Activated T-helper 9 cell treated with anti-CD3 and anti-CD28 coated beads, Interleukin-2, amount 50 U/mL, for 16 hours (primary cell): Measurements from ENCODE around the gene LUZP2.
"Not testable (repeated sequence)": the region's sequence is repeated elsewhere in the genome, so short reads cannot be mapped to it uniquely, and the experiment has no call there.

Experiments
- DNase-seq: peaks from one replicate; pipeline ENCODE4 v3.0.0-alpha.2; 2020; ENCODE audit warnings: low read depth

The LUZP2 gene

DNA sequence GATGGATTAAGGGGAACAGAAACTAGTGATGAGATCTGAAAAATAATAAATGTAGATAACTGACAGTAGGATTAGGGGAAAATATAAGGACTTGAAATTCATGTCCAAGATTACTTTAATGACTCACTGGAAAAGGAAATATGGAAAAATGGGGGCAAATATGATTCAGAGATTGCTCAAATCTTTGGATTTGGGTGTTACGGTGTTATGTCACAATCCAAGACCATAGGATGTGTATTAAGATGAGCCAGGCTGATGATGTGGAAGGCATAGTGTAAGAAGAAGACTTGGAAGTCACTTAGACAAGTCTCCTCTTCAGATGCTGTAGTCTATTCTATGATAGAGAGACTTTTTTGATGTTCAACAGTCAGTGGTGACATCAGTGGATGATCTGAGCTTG, 323.7 kb downstream of the LUZP2 start:
- no peak for DNase-seq

DNA sequence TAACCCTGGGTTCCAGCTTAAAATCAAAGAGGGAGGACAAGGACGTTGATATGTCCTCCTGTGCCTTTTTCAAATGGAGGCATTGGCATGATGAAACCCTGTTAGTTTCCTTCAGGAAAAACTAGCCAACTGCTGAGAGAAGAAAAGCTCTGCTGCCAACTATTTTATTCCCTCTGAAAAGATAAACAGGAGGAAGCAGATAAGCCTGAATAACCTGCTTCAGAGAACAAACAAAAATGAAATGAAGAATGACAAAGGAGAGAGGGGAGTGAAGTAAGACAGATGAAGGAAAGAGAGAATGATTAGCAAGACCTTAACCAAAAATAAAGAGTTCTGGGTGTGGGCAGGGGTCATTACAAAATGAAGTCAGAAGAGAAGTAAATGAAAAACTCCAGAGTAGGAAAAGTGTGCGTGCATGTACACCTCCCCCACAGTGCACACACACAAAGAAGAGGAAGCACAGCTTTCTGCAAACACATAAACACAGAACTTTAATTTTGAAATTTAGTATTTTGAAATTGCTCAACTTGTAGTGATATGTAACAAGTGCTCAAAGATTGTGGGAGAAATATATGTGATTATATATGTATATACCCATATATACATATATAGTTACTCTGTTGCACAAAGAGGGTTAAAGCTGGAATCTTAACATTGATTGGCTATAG, 332.2 kb downstream of the LUZP2 start:
- DNase-seq: no peak

DNA sequence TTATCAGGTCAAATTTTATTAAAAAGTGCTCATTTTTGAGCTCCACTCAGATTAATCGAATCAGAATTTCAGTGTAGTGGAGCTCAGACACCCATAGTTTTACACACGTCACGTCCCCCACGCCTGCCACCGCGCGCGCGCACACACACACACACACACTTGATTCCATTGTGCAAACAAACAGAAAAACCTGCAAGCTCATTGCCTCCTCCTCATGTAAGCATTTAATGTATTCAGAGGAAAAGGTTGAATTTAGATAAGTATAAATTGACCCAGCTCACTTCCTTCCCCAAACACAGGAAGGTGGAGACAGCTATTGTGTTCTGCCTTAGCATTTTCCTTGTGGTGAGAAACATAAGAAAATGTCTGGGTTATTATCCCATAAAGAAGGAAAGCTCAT, 336.7 kb downstream of the LUZP2 start:
- no peak for DNase-seq

DNA sequence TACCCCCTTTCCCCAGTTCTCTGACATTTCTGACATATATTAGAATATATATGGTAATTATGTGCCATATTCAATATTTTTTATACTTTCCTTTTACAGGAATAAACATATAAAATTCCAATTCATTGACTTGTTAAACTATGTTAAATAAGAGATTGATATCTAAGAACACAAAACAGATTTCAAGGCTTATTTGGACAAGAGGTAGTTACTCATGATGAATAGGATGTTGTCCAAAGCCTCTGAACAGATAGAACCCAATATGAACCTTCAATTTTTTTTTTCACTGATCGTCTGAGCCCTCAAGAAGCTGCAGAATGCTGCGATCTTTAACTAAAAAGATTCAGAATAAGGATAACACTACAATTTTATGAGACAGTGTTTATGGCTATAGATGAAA, 340.3 kb downstream of the LUZP2 start:
- no peak for DNase-seq

DNA sequence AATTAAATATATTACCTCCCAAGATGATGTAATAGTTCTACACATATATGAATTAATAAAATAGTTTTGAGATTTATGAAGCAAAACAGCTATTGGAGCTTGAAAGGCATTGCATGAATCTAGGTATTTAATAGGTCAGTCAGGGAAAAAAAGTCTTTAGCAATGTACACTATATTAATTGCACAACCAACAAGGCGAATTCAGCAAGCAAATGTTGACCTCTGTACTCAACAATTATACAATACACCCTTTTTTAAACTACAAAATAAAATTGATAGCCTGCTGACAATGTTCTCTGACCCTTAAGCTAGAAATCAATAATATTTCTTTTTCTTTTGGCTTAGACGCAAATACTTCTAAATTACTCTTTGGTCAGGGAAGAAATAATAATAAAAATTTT, 345.5 kb downstream of the LUZP2 start:
- no peak for DNase-seq

DNA sequence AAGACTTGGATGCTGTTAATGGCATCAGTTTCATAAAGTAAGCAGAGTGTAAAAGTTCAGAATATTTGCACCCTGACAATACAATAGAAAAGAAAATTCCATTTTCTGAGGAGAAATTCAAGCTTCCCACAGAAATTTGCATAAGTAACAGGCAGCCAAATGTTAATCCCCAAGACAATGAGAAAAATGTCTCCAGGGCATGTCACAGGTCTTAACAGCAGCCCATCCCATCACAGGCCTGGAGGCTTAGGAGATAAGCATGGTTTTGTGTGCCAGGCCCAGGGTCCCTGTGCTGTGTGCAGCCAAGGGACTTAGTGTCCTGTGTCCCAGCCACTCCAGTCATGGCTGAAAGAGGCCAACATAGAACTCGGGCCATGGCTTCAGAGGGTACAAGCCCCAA, 347.6 kb downstream of the LUZP2 start:
- no peak for DNase-seq

DNA sequence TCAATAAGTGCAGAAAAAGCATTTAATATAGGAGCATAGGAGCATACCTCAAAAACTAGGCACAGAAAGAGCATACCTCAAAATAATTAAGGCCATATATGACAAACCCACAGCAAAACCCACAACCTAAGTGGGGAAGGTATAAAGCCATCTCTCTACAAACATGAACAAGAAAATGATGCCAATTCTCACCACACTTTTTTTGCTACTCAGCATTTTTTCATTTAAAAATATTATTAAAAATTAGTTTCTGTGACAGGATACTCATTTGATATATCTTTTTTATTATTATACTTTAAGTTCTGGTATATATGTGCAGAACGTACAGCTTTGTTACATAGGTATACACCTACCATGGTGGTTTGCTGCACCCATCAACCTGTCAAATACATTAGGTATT, 352.0 kb downstream of the LUZP2 start:
- DNase-seq: no peak

DNA sequence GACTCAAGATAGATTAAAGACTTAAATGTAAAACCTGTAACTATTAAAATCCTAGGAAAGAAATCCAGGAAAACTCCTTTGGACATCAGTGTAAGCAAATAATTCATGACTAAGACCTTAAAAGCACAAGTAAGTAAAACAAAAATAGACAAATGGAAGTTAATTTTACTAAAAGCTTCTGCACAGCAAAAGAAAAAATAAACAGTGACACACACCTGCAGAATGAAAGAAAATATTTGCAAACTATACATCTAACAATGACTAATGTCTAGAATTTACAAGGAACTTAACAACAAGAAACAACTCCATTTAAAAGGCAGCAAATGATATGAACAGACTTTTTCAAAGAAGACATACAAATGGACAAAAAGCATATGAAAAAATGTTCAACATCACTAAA, 359.1 kb downstream of the LUZP2 start:
- DNase-seq: no peak

DNA sequence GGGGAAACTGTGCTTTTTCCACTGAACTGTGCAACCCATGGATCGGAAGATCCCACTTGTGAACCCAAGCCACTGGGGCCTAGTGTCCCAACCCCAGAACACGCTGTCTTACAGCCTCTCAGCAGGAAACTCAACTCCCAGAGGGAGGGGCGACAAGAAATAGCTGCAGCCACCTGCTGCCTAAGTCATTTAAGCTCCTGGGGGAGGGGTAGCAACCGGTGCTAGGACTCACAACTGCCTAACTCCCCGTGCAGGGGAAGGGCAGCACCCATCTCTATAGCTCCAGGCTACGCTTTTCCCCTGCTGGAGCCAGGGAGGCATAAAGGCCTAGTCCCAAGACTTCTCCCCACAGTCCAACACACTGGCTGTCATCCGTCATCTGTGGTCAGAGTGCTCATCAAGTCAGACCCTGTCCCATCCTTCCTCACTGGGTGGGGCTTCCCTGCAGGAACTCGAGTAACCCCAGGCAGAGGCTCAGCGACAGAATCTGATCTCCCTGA, 363.0 kb downstream of the LUZP2 start:
- no peak for DNase-seq

DNA sequence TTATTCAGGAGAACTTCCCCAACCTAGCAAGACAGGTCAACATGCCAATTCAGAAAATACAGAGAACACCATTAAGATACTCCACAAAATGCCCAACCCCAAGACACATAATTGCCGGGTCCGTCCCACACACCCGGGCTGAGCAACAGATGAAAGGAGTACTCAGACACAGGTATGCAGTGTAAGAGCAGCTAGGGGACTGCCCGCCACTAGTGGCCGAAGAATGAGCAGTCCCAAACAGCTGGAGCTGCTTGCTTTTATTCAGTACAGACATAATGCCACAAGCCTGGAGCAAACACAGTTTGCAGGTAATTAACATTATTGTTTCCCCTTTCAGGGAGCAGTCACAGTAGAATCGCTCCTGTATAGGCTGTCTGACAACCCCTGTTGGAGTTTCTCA, 364.6 kb downstream of the LUZP2 start:
- DNase-seq: no peak

DNA sequence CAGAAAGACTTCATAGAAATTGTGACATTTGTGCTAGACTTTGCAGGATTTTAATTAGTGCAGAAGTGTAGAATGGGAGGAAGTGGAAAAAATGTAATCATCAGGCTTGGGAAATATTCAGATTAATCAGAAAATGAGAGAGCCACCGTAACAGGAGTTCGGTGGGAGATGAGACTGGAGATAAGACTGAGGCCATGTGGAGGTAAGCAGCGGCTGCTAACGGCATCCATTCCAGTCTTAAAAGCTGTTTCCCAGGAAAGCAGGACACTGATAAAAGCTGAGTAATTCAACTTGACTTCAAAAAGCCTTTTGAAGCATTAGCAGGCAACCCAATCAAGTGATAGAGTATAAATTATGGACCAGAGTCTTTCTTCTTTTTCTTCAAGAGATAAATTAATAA, 369.9 kb downstream of the LUZP2 start:
- DNase-seq: no peak

DNA sequence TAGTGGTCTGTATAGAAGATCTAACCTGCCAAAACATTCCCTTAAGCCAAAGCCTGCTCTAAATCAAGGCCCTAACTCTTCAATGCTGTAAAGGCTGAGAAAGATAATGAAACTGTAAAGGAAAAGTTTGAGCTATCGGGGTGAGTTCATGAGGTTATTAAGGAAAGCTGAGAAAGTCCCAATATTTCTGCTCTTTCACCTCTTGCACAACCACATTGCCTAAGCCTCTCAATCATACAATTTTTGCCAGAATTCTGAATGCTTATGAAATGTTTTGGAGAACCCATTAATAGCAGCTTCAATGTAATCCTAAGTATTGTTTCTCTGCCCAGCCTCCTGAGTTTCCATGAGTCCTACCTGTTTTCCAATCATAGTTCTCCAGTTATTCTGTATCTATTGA, 373.2 kb downstream of the LUZP2 start:
- DNase-seq: no peak

DNA sequence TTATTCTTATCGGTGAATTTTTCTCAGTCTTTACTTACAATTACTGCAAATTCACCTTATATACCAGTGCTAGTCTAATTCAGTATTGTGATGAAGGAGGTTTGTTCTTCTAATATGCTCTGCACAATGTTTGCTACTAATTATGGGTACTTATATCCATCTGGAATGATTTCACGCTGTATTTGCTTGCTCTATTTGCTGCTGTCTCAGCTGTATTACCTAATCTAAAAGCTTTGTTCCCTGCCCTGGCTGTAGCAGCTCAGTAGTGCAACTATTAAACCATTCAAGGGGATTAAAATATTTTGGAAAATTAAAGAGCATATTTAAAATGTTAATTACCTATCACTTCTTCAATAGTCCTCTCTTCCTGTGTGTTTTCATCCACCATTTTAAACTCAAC, 375.3 kb downstream of the LUZP2 start:
- DNase-seq: no peak

DNA sequence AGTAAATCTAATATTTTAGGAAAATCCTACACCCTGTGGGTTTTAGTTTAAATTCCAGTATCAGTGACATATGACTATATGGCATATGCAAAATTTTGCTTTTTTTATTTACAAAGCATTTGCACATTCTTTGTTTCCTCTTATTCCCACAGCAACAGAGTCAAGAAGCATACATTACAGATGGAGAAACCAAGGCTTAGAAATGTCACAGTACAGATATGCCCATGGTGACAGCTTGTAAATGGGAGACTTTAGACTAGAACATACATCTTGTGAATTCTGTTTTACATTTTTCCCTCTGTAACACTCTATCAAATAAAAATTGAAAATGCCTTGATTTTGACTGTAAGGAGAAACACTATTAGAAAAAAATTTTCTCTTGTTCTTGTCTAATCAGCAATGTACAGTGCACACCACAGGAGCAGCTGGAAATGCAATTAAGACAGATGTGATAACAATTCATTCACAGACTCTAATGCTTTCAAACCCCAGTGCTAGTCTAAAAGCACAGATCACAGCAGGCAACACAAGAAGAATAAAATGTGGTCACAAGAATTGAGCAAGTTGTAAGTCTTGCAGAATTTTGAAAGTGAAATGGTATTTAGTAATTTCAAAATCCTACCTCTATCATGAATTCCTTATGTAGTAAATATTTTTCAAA, 375.9 kb downstream of the LUZP2 start:
- DNase-seq: no peak

DNA sequence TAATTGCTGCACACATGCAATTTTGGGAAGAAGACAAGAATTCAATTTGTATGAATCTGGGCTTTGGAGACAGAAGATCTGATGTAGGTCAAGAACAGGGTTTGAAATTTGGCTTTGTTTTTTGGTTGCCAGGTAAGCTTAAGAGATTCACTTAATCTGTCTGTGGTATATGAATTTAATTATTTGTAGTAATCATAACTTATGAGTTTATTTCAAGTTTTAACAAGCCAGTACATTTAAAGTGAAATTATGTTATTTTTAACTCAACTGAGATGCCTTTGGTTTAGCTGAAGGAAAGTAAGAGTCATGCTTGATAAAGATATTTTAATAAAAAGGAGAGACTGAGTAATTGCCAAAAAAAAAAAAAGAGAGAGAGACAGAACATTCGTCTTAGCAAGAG, 384.1 kb downstream of the LUZP2 start:
- no peak for DNase-seq

DNA sequence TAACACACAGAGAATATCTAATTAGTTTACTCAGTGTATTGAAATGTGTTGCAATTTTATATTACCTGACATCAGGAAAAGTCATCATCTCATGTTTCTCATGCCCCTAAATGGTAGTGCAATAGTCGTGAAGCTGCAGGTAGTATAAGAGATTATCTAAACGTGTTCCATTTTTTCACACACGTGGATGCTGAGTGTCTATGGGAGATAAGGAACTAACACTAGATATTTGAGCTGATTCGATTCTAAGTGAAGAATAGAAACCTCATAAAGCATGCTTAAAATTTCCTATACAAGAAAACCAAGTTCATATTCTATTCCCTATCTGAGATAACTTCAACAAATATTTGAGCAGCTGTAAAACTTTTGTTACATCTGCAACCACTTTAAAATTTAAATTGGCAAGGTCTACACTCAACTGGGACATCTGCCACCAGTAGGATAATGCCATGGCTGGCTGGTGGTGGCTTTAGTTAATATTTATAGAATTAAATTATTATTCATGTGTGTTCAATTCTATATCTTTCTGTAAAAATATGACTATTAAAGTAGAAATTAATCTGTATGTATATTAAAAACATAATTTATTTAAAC, 388.8 kb downstream of the LUZP2 start:
- DNase-seq: no peak

DNA sequence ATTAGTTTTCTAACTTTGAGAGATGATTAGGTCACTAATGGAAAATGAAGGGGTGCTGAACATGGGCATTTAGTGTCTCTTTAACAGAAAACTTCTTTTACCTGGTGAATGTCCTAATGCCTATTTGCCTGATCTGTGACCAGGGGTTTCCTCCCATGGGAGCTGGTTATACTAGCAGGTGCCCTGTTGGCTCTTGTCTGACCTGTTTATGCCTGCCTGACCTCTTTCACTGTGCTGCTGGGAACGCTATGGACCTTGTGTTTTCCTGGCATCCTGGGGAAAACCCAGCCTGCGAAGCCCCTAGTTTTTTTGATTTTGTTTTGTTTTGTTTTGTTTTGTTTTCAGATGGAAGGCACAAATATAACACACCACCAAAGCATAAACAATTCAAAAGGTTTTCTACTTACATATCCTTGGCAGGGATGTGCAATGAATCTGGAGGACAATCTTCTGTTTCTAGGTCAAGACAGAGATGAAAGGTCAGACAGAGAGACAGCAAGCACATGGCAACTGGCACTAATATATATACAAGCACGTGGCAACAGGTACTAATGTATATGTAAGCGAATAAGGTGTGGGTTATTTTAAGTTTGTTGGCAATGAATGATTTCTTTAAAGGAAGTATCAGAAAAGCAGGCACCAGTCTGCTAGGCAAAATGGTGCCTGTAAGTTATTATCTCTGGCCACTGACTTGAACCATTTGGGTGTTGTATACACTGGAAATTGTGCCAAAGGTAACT, 390.2 kb downstream of the LUZP2 start:
- no peak for DNase-seq

DNA sequence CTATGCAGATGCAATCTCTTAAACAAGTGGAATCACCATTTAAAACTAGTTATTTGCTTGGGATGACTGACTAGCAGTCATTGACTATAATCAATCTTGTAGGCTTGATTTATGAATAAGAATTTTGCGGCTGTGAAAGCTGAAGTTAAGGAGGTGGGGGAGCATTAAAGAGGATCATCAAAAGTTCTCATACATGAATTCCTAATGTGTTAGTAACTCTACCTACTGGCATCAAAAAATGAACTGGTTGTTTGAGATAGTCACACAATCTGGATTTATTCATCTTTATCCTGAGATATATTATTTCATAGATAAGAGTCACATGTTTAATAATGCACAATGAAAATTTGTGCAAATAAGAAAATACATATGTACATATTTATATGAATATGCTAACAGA, 393.6 kb downstream of the LUZP2 start:
- DNase-seq: no peak

DNA sequence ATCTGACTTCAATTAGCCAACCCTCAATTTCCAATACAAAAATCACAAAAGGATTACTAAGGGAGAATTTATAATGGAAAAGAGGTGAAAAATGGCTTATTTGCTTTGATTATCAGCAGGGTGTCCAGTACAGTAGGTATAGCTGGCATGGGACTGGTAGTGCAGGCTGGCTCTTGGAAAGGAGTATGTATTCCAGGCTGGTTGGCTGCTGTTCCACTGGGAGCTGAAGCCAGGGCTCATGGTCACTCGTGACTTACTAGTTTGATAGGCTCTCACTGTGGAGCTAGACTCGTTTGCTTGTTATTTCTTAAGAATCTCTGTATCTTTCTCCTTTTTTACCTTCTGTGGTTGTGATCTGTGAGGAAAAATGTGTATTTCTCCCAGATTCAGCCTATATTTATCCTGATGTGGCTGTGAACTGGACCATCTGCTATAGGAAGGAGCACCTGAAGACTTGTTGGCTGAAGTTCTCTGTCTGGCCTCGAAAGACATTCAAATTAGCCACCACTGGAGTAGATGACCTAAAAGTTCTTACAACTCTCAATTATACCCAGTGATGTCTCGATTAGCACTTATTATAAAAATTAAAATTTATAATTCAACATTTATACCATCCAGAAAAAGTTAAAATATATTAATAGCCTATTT, 395.1 kb downstream of the LUZP2 start:
- DNase-seq: not testable (repeated sequence)

DNA sequence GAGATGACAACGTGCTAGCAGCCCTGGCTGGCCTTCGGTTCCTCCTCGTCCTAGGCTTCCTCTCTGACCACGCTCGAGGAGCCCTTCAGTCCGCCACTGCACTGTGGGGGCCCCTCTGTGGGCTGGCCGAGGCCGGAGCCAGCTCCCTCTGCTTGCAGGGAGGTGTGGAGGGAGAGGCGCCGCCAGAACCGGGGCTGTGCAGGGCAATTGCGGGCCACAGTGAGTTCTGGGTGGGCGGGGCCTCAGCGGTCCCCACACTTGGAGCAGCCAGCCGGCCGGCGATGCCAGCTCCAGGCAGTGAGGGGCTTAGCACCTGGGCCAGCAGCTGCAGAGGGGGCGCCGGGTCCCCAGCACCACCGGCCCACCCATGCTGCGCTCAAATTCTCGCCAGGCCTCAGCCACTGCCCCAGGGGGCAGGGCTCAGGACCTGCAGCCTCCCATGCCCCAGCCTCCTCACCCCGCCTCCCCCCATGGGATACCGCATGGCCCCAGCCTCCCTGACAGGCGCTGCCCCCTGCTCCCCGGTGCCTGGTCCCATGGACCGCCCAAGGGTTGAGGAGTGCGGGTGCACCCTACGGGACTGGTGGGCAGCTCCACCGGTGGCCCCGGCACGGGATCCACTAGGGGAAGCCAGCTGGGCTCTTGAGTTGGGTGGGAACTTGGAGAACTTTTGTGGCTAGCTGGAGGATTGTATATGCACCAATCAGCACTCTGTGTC, 399.4 kb downstream of the LUZP2 start:
- DNase-seq: no peak

DNA sequence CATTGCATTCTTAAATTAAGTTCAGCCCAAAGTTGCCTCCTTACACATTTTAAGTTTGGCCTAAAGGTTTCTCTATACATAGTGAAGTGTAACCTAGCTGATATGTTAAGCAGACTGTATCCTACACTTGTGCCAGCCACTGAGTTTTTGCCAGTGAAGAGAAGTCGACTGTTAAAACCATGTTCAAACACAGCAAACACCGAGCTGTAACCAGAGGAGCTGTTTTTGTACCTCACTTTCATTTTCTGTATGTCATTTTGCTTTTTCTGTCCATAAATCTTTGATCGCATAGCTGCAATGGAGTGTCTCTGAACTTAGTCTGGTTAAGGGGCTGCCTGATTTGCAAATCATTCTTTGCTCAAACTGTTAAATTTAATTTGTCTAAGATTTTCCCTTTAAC, 403.7 kb downstream of the LUZP2 start:
- DNase-seq: no peak
